ENCODE data around the gene LDLRAD3.

The LDLRAD3 gene

GRCh38 chr11:35974882-35975589, 31.2 kb downstream of the LDLRAD3 start:
- no peak for TF ChIP-seq CTCF (IDR thresholded peaks at IDR 0.05; ENCODE audit: insufficient read depth, low read depth, low read length, missing control alignments)
- no peak overlapping the region for H3K4me3 ChIP-seq (ENCODE audit: low read length)
- DNase-seq (ENCODE audit: low read depth) = no peak

- H3K4me3 ChIP-seq (ENCODE audit: low read length) = no peak overlapping the region
- no peak for TF ChIP-seq CTCF (IDR thresholded peaks at IDR 0.05; ENCODE audit: insufficient read depth, low read depth, low read length, missing control alignments)
- no peak for DNase-seq (ENCODE audit: low read depth)
These were observed 32.6 kb downstream of the LDLRAD3 start for GRCh38 chr11:35976434-35976833.

GRCh38 chr11:35978183-35978582, 34.3 kb downstream of the LDLRAD3 start:
- no peak for TF ChIP-seq CTCF (IDR thresholded peaks at IDR 0.05; ENCODE audit: insufficient read depth, low read depth, low read length, missing control alignments)

GRCh38 chr11:35978891-35979290, 35.0 kb downstream of the LDLRAD3 start:
- H3K4me3 ChIP-seq (ENCODE audit: low read length) = no peak overlapping the region
- no peak for DNase-seq (ENCODE audit: low read depth)
- no peak for TF ChIP-seq CTCF (IDR thresholded peaks at IDR 0.05; ENCODE audit: insufficient read depth, low read depth, low read length, missing control alignments)

More at GRCh38 chr11:35978183-35978582, 34.3 kb downstream of the LDLRAD3 start:
- no peak for DNase-seq (ENCODE audit: low read depth)
- H3K4me3 ChIP-seq (ENCODE audit: low read length) = no peak overlapping the region

- no peak for TF ChIP-seq CTCF (IDR thresholded peaks at IDR 0.05; ENCODE audit: insufficient read depth, low read depth, low read length, missing control alignments)
- no peak for DNase-seq (ENCODE audit: low read depth)
- H3K4me3 ChIP-seq (ENCODE audit: low read length) = no peak overlapping the region
These were observed 37.0 kb downstream of the LDLRAD3 start for GRCh38 chr11:35980686-35981390.

- no peak for DNase-seq (ENCODE audit: low read depth)
- no peak for TF ChIP-seq CTCF (IDR thresholded peaks at IDR 0.05; ENCODE audit: insufficient read depth, low read depth, low read length, missing control alignments)
- no peak overlapping the region for H3K4me3 ChIP-seq (ENCODE audit: low read length)
These were observed 37.7 kb downstream of the LDLRAD3 start for GRCh38 chr11:35981581-35981980.
